ENCODE results near the gene KRT10. TPM values are rescaled to one million over a fixed set of nuclear protein-coding genes. Genes with fewer than 3 reads are reported as not detected.

The KRT10 gene
- polyA plus RNA-seq, 6 donors from 2014 or later = 194 to 275 (median 232) TPM

- DNase-seq (no peak), ATAC-seq (ENCODE audit: low read depth in 2 of 2) (no peak)
- Mint-ChIP-seq H3K4me1 (peaks cover 3 to 11% (median 10%) of the 10 kb centered on the region in 3 donors), H3K4me3 (peak overlapping the region in 1 of 8 donors; percentile 25), H3K36me3 (peaks cover 17 to 28% of the 10 kb centered on the region in 2 donors), H3K27me3 (peaks cover 18 to 39% (median 24%) of the 10 kb centered on the region in 3 donors), H3K9me3 (peaks cover 0 to 9% (median 0%) of the 10 kb centered on the region in 7 donors), H3K27ac (no peak overlapping the region)
These were observed 5.5 kb upstream of the KRT10 start for GRCh38 chr17:40827746-40828453.

- Mint-ChIP-seq H3K4me1 (peaks cover 3 to 11% (median 10%) of the 10 kb centered on the region in 3 donors), H3K27me3 (peaks cover 18 to 46% (median 32%) of the 10 kb centered on the region in 3 donors), H3K36me3 (peaks cover 26 to 35% of the 10 kb centered on the region in 2 donors), H3K9me3 (peaks cover 0 to 9% (median 0%) of the 10 kb centered on the region in 7 donors), H3K4me3 (no peak overlapping the region), H3K27ac (no peak overlapping the region)
- DNase-seq = no peak
- no peak for ATAC-seq (ENCODE audit: low read depth in 2 of 2)
These were observed 3.2 kb upstream of the KRT10 start for GRCh38 chr17:40825599-40825998.

GRCh38 chr17:40824015-40824832, 1.8 kb upstream of the KRT10 start:
- ATAC-seq (ENCODE audit: low read depth in 2 of 2) = no peak
- H3K27ac Mint-ChIP-seq = no peak overlapping the region
- H3K4me3 Mint-ChIP-seq = no peak overlapping the region
- peaks cover 25 to 37% of the 10 kb centered on the region in 2 donors for H3K36me3 Mint-ChIP-seq
- no peak for DNase-seq
- H3K9me3 Mint-ChIP-seq = peaks cover 0 to 11% (median 0%) of the 10 kb centered on the region in 7 donors
- peaks cover 18 to 46% (median 32%) of the 10 kb centered on the region in 3 donors for H3K27me3 Mint-ChIP-seq
- peaks cover 7 to 11% (median 10%) of the 10 kb centered on the region in 3 donors for H3K4me1 Mint-ChIP-seq

- Mint-ChIP-seq H3K4me1 (peaks cover 13 to 23% (median 16%) of the 10 kb centered on the region in 3 donors), H3K4me3 (no peak overlapping the region), H3K27me3 (peaks cover 7 to 26% (median 17%) of the 10 kb centered on the region in 3 donors), H3K36me3 (peaks cover 39% of the 10 kb centered on the region in 2 donors), H3K27ac (no peak overlapping the region), H3K9me3 (peaks cover 2 to 14% (median 4%) of the 10 kb centered on the region in 7 donors)
- no peak for ATAC-seq (ENCODE audit: low read depth in 2 of 2)
- DNase-seq = no peak
These were observed 878 bp downstream of the KRT10 start for GRCh38 chr17:40821536-40821935.

GRCh38 chr17:40820228-40820838, 2.1 kb downstream of the KRT10 start:
- peaks cover 32 to 33% of the 10 kb centered on the region in 2 donors for H3K36me3 Mint-ChIP-seq
- no peak for DNase-seq
- peaks cover 2 to 14% (median 4%) of the 10 kb centered on the region in 7 donors for H3K9me3 Mint-ChIP-seq
- peaks cover 3 to 14% (median 7%) of the 10 kb centered on the region in 3 donors for H3K27me3 Mint-ChIP-seq
- no peak for ATAC-seq (ENCODE audit: low read depth in 2 of 2)
- H3K4me1 Mint-ChIP-seq = peaks cover 13 to 23% (median 16%) of the 10 kb centered on the region in 3 donors
- H3K4me3 Mint-ChIP-seq = peak overlapping the region; percentile 22 to 97 (median 77)
- peak overlapping the region in 2 of 6 donors; percentile 53 to 57 for H3K27ac Mint-ChIP-seq

GRCh38 chr17:40819528-40820125, 2.8 kb downstream of the KRT10 start:
- no peak for DNase-seq
- ATAC-seq (ENCODE audit: low read depth in 2 of 2) = no peak
- peaks cover 7 to 17% (median 11%) of the 10 kb centered on the region in 3 donors for H3K27me3 Mint-ChIP-seq
- peaks cover 10 to 23% (median 16%) of the 10 kb centered on the region in 3 donors for H3K4me1 Mint-ChIP-seq
- H3K36me3 Mint-ChIP-seq = peaks cover 32 to 36% of the 10 kb centered on the region in 2 donors
- peaks cover 2 to 15% (median 4%) of the 10 kb centered on the region in 7 donors for H3K9me3 Mint-ChIP-seq
- peak overlapping the region in 4 of 6 donors; percentile 53 to 69 (median 57) for H3K27ac Mint-ChIP-seq
- H3K4me3 Mint-ChIP-seq = peak overlapping the region; percentile 62 to 97 (median 80)

GRCh38 chr17:40818733-40819527, 3.5 kb downstream of the KRT10 start:
- Mint-ChIP-seq H3K36me3 (peaks cover 32 to 40% of the 10 kb centered on the region in 2 donors), H3K4me3 (peak overlapping the region; percentile 83 to 97 (median 90)), H3K9me3 (peaks cover 4 to 22% (median 6%) of the 10 kb centered on the region in 7 donors), H3K4me1 (peaks cover 4 to 17% (median 13%) of the 10 kb centered on the region in 3 donors), H3K27me3 (peaks cover 12 to 20% (median 18%) of the 10 kb centered on the region in 3 donors), H3K27ac (peak overlapping the region; percentile 80 to 95 (median 90))
- DNase-seq (peak; percentile 81), ATAC-seq (ENCODE audit: low read depth in 2 of 2) (peak; percentile 90 to 91)

GRCh38 chr17:40818343-40818732, 4.1 kb downstream of the KRT10 start:
- Mint-ChIP-seq H3K27ac (peak overlapping the region; percentile 80 to 95 (median 90)), H3K4me3 (peak overlapping the region; percentile 83 to 97 (median 90)), H3K36me3 (peaks cover 32 to 40% of the 10 kb centered on the region in 2 donors), H3K27me3 (peaks cover 16 to 24% (median 21%) of the 10 kb centered on the region in 3 donors), H3K9me3 (peaks cover 4 to 26% (median 6%) of the 10 kb centered on the region in 7 donors), H3K4me1 (peaks cover 4 to 13% (median 12%) of the 10 kb centered on the region in 3 donors)
- no peak for DNase-seq
- no peak for ATAC-seq (ENCODE audit: low read depth in 2 of 2)

GRCh38 chr17:40817103-40817682, 5.2 kb downstream of the KRT10 start:
- H3K4me1 Mint-ChIP-seq = peaks cover 4 to 13% (median 12%) of the 10 kb centered on the region in 3 donors
- no peak for DNase-seq
- H3K27me3 Mint-ChIP-seq = peaks cover 25 to 32% (median 28%) of the 10 kb centered on the region in 3 donors
- ATAC-seq (ENCODE audit: low read depth in 2 of 2) = no peak
- peak overlapping the region; percentile 42 to 97 (median 82) for H3K4me3 Mint-ChIP-seq
- H3K27ac Mint-ChIP-seq = peak overlapping the region in 2 of 6 donors; percentile 39 to 56
- H3K9me3 Mint-ChIP-seq = peaks cover 4 to 26% (median 6%) of the 10 kb centered on the region in 7 donors
- H3K36me3 Mint-ChIP-seq = peaks cover 28 to 37% of the 10 kb centered on the region in 2 donors

GRCh38 chr17:40816569-40816968, 5.8 kb downstream of the KRT10 start:
- Mint-ChIP-seq H3K9me3 (peaks cover 4 to 26% (median 6%) of the 10 kb centered on the region in 7 donors), H3K27me3 (peaks cover 31 to 34% (median 32%) of the 10 kb centered on the region in 3 donors), H3K4me3 (peak overlapping the region in 2 of 8 donors; percentile 61 to 97), H3K36me3 (peaks cover 23 to 32% of the 10 kb centered on the region in 2 donors), H3K4me1 (peaks cover 4 to 13% (median 12%) of the 10 kb centered on the region in 3 donors), H3K27ac (no peak overlapping the region)
- ATAC-seq (ENCODE audit: low read depth in 2 of 2) (no peak), DNase-seq (no peak)

- H3K4me1 Mint-ChIP-seq = peaks cover 4 to 13% (median 12%) of the 10 kb centered on the region in 3 donors
- no peak overlapping the region for H3K27ac Mint-ChIP-seq
- DNase-seq (no peak), ATAC-seq (ENCODE audit: low read depth in 2 of 2) (no peak)
- H3K9me3 Mint-ChIP-seq = peaks cover 4 to 29% (median 6%) of the 10 kb centered on the region in 7 donors
- peak overlapping the region in 1 of 8 donors; percentile 26 for H3K4me3 Mint-ChIP-seq
- peaks cover 41 to 45% (median 42%) of the 10 kb centered on the region in 3 donors for H3K27me3 Mint-ChIP-seq
- peaks cover 22 to 30% of the 10 kb centered on the region in 2 donors for H3K36me3 Mint-ChIP-seq
These were observed 7.0 kb downstream of the KRT10 start for GRCh38 chr17:40815381-40815780.
